ENCODE measurements around the gene GCC1.

GCC1 gene

GRCh38 chr7:127585044-127585953, at the start of gene GCC1:
TSS of gene GCC1 (minus strand) at chr7:127585596. CDS start at chr7:127585182, 414 bp downstream.
- peak; percentile 88 to 90 for DNase-seq (ENCODE audit: low read depth in 2 of 2, low spot score in 1 of 2)

GRCh38 chr7:127632276-127632910, 47.0 kb upstream of the GCC1 start:
- DNase-seq (ENCODE audit: low read depth in 2 of 2, low spot score in 1 of 2) = no peak

GRCh38 chr7:127629268-127629854, 44.0 kb upstream of the GCC1 start:
- DNase-seq (ENCODE audit: low read depth in 2 of 2, low spot score in 1 of 2) = no peak

- no peak for DNase-seq (ENCODE audit: low read depth in 2 of 2, low spot score in 1 of 2)
Observed at GRCh38 chr7:127628445-127628844, 43.0 kb upstream of the GCC1 start.

- DNase-seq (ENCODE audit: low read depth in 2 of 2, low spot score in 1 of 2) = no peak
Observed at GRCh38 chr7:127625331-127625730, 39.9 kb upstream of the GCC1 start.

- no peak for DNase-seq (ENCODE audit: low read depth in 2 of 2, low spot score in 1 of 2)
Observed at GRCh38 chr7:127620406-127621233, 35.2 kb upstream of the GCC1 start.

GRCh38 chr7:127619681-127620405, 34.4 kb upstream of the GCC1 start:
- DNase-seq (ENCODE audit: low read depth in 2 of 2, low spot score in 1 of 2) = no peak

GRCh38 chr7:127618775-127619174, 33.4 kb upstream of the GCC1 start:
- DNase-seq (ENCODE audit: low read depth in 2 of 2, low spot score in 1 of 2) = no peak

- DNase-seq (ENCODE audit: low read depth in 2 of 2, low spot score in 1 of 2) = no peak
Observed at GRCh38 chr7:127618042-127618441, 32.6 kb upstream of the GCC1 start, which contains the start of gene PAX4. TSS of gene PAX4 (minus strand) at chr7:127618142. CDS start at chr7:127615928, 2,214 bp downstream.

- DNase-seq (ENCODE audit: low read depth in 2 of 2, low spot score in 1 of 2) = no peak
Observed at GRCh38 chr7:127616724-127617123, 31.3 kb upstream of the GCC1 start.

- no peak for DNase-seq (ENCODE audit: low read depth in 2 of 2, low spot score in 1 of 2)
Observed at GRCh38 chr7:127612263-127612662, 26.9 kb upstream of the GCC1 start.

GRCh38 chr7:127609297-127609696, 23.9 kb upstream of the GCC1 start:
- DNase-seq (ENCODE audit: low read depth in 2 of 2, low spot score in 1 of 2) = no peak

GRCh38 chr7:127608446-127608845, 23.1 kb upstream of the GCC1 start:
- no peak for DNase-seq (ENCODE audit: low read depth in 2 of 2, low spot score in 1 of 2)

- DNase-seq (ENCODE audit: low read depth in 2 of 2, low spot score in 1 of 2) = no peak
Observed at GRCh38 chr7:127600885-127601284, 15.5 kb upstream of the GCC1 start.

- DNase-seq (ENCODE audit: low read depth in 2 of 2, low spot score in 1 of 2) = no peak
Observed at GRCh38 chr7:127598318-127598717, 12.9 kb upstream of the GCC1 start.

- DNase-seq (ENCODE audit: low read depth in 2 of 2, low spot score in 1 of 2) = no peak
Observed at GRCh38 chr7:127595737-127596136, 10.3 kb upstream of the GCC1 start.

- no peak for DNase-seq (ENCODE audit: low read depth in 2 of 2, low spot score in 1 of 2)
Observed at GRCh38 chr7:127594490-127594889, 9.1 kb upstream of the GCC1 start.

GRCh38 chr7:127592550-127592949, 7.2 kb upstream of the GCC1 start:
- DNase-seq (ENCODE audit: low read depth in 2 of 2, low spot score in 1 of 2) = no peak

GRCh38 chr7:127591591-127591990, 6.2 kb upstream of the GCC1 start:
- DNase-seq (ENCODE audit: low read depth in 2 of 2, low spot score in 1 of 2) = no peak

- DNase-seq (ENCODE audit: low read depth in 2 of 2, low spot score in 1 of 2) = no peak
Observed at GRCh38 chr7:127591189-127591588, 5.8 kb upstream of the GCC1 start.

Measured in stimulated activated CD8-positive, alpha-beta memory T cell treated with anti-CD3 and anti-CD28 coated beads, Interleukin-4, amount 100 ng/mL, for 1 hour (primary cell).